HG02885 (cell line): ENCODE data around the gene HOXD3.

Experiments used
- ATAC-seq: cut with Tn5 transposase; IDR thresholded peaks from one replicate; pipeline ENCODE4 v1.9.1; 2021; ENCODE audit warnings: mild to moderate bottlenecking; ENCODE audit not compliant: unreplicated experiment, poor library complexity

HOXD3 gene

GRCh38 chr2:176174824-176175708 lies 18.0 kb downstream of the HOXD3 start:
- ATAC-seq: peak; percentile 81

GRCh38 chr2:176175709-176176607 lies 18.9 kb downstream of the HOXD3 start:
- no peak for ATAC-seq

- ATAC-seq: no peak
These were observed 20.5 kb downstream of the HOXD3 start for GRCh38 chr2:176177580-176178037.

GRCh38 chr2:176178038-176178756 lies 21.1 kb downstream of the HOXD3 start:
- no peak for ATAC-seq

- no peak for ATAC-seq
These were observed 21.7 kb downstream of the HOXD3 start for GRCh38 chr2:176178757-176179295.

GRCh38 chr2:176181551-176181950 lies 24.4 kb downstream of the HOXD3 start:
- ATAC-seq: no peak

- no peak for ATAC-seq
These were observed 25.6 kb downstream of the HOXD3 start for GRCh38 chr2:176182671-176183070.

GRCh38 chr2:176184749-176185148 lies 27.6 kb downstream of the HOXD3 start:
- no peak for ATAC-seq

GRCh38 chr2:176186024-176186423 lies 28.9 kb downstream of the HOXD3 start:
- no peak for ATAC-seq

GRCh38 chr2:176187200-176187898 lies 30.2 kb downstream of the HOXD3 start:
- ATAC-seq: peak; percentile 24

GRCh38 chr2:176187899-176188773 lies 31.0 kb downstream of the HOXD3 start, which contains the start of gene HOXD1:
TSS of gene HOXD1 (plus strand) at chr2:176188668. CDS start at chr2:176188802, 134 bp downstream.
- peak; percentile 67 for ATAC-seq

- peak; percentile 27 for ATAC-seq
These were observed 31.9 kb downstream of the HOXD3 start for GRCh38 chr2:176188774-176189680.

- no peak for ATAC-seq
These were observed 32.9 kb downstream of the HOXD3 start for GRCh38 chr2:176189681-176190641.

- ATAC-seq: no peak
These were observed 35.2 kb downstream of the HOXD3 start for GRCh38 chr2:176192351-176192750.

- ATAC-seq: no peak
These were observed 35.9 kb downstream of the HOXD3 start for GRCh38 chr2:176193048-176193447.

- ATAC-seq: no peak
These were observed 42.8 kb downstream of the HOXD3 start for GRCh38 chr2:176199902-176200301.
